ENCODE results near the gene CAPN7.
A peak's percentile ranks its signal among the peaks of the same experiment; 100 is the strongest.

GRCh38 chr3:15268033-15268631, 62.1 kb downstream of the CAPN7 start:
- TF ChIP-seq CTCF (IDR thresholded peaks at IDR 0.05): peak; percentile 87 to 97 (median 94)
- no peak for TF ChIP-seq POLR2A (IDR thresholded peaks at IDR 0.05)
